UCSD-AML1 (cell line): ENCODE data around the gene TSR3.
"Not testable (repeated sequence)": the region's sequence is repeated elsewhere in the genome, so short reads cannot be mapped to it uniquely, and the experiment has no call there.

Experiments used
- DNase-seq: peaks from one replicate; lab custom pipeline; 2025; ENCODE audit not compliant: unreplicated experiment; lab: John Stamatoyannopoulos, UW

TSR3 gene

DNA sequence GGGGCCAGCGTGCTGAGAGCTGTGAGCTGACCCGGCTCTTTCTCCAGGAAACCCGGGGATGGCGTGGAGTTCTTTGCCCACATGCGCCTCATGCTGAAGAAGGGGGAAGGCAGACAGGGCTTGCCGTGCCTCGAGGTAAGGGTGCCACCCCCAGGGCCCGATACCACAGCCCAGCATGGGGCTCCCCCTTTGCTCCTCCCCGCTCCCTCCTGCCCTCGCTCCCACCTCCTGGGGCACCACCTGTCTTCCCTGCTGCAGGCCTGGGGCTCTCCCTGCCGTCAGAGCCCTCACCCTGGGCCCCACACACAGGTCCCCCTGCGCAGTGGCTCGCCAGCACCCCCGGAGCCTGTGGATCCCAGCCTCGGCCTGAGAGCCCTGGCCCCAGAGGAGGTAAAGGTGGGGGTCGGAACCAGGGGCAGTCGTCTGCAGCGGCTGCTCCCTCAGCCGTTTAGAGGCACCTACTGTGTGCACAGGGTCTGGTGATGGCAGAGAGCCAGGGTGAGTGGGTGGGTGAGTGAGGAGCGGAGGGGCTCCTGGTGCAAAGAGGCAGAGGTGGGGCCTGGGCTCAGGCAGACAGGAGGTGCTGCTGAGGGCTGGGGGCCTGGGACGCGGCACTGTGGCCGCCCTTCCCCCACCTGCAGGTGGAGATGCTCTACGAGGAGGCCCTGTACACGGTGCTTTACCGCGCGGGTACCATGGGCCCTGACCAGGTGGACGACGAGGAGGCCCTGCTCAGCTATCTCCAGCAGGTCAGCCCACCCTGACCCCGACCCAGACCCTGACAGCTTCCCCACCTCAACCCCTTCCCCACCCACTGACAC, 12.6 kb downstream of the TSR3 start:
- no peak for DNase-seq

DNA sequence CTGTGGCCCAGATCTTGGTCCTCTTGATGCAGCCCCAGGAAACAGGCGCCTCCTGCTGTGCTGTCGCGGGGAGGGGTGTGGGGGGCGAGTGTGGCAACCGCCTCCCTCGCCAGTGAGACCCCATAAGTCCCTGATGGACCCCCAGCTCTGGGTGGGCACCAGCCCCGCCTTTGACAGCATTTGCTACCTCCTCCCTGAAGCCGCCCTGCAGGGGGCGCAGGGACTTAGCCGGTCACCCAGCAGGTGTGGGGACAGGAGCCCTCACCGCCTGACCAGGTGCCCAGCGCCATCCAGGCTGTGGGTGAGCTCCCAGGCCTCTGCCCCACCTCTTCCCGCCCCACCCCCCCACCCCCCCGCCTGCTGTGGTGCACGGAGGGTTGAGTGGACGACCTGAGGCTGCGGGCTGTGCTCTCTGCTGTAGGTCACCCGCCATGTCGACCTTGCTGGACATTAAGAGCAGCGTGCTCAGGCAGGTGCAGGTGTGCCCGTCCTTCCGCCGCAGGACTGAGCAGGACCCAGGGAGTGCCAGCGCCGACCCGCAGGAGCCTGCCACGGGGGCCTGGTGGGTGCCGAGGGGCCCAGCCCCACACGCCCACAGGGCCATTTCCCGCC, 13.5 kb downstream of the TSR3 start:
- DNase-seq: peak; percentile 34

DNA sequence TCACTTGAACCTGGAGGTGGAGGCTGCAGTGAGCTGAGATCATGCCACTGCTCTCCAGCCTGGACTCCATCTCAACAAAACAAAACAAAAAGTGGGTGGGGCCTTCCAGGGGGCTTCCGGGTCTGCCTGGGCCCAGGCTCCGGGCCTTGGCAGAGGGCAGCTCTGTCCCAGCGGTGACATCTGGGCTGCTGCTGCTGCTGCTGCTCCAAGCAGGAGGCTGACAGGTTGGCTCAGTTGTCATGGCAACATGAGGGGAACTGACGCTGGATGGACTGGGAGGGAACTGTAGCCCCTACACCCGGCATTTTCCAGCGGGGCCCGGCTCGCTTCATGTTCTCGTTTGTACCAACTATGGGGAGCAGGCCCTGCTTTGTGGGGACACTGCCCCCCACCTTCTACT, 14.2 kb downstream of the TSR3 start:
- no peak for DNase-seq

DNA sequence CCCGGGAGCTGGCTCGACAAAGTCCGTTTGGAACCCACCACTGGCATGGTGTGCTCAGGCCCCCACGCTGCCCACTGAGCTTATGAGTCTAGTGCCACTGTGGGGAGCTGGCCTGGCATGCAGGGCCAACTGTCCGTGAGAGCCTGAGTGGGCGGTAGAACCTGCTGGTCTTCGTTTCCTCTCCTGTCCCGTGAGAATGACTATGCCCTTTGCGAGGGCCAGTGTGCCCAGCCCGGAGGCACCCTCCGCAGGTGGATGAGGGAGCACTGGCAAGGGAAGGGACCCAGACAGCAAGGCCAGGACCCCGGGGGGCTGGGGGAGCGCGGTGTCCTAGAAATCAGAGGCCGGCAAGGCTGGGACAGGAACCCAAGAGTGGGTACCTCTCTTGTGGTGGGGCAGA, 15.1 kb downstream of the TSR3 start:
- DNase-seq: no peak

DNA sequence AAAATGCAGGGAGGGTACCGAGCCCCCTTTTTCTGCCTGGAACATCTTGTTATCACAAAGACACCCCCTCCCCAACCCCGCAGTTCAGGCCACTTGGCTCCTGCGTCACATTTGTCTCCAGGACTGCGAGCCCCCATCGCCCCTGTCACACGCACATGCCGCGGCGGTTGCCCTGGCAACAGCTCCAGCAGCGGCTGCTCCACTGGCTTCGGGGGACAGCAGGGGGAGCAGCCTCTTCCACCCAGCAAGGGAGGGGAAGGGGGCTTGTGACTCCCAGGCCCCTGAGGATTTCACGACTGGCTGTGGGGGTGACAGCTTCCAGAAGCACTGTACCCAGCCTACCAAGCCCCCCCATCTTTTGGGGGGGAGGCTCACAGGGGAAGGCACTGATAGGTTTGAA, 15.7 kb downstream of the TSR3 start:
- no peak for DNase-seq

DNA sequence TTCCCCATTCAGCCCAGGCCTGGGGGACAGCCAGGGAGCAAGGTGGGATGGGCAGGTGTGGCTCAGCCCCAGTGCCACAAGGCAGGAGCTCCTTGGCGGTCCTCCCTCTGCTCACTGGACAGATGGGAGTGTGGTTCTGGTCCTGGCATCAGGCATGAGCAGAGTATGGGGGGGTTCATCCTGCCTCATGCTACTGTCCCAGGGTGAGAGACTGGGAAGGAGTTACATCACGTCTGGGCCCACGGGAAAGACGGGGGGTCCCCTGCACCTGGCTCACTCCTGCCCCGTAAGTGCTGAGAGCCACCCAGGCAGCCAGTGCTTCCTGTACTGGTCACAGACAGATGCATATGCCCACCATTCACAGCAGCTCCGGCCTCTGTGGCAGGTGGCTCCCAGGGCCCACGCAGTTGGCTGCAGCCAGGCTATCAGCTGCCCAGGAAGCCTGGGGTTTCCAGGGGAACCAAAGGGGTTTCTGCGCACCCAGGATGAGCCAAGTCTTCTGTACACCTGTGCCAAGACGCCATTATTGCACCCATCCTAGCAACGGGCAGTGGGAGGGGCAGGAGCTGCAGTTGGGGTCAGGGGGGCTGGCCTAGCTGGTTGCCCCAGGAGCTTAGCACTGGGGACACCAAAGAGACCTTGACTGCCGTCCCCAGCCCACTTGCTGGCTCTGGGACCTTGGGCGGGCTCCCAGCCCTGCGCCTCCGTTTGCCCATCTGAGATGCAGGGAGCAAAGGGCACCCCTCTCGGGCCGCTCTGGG, 16.3 kb downstream of the TSR3 start:
- DNase-seq: no peak

DNA sequence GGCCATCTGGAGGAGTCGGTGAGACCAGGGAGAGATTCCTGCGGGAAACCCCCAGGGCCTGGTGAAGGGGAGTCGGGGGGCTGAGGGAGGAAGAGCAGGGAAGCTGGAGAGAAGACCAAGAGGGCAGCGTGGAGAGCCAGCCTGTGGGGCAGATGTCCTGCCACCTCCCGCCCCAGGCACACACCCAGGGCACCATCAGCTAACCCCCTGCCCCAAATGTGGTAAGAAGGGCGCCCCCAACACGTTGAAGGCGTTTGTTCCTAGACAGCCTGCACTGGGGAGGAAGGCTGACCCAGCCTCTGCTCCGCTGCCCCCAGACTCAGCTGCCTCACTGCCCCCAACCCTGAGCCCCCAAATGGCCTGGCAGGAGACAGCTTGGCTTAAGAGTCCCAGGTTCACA, 16.9 kb downstream of the TSR3 start:
- DNase-seq: no peak

DNA sequence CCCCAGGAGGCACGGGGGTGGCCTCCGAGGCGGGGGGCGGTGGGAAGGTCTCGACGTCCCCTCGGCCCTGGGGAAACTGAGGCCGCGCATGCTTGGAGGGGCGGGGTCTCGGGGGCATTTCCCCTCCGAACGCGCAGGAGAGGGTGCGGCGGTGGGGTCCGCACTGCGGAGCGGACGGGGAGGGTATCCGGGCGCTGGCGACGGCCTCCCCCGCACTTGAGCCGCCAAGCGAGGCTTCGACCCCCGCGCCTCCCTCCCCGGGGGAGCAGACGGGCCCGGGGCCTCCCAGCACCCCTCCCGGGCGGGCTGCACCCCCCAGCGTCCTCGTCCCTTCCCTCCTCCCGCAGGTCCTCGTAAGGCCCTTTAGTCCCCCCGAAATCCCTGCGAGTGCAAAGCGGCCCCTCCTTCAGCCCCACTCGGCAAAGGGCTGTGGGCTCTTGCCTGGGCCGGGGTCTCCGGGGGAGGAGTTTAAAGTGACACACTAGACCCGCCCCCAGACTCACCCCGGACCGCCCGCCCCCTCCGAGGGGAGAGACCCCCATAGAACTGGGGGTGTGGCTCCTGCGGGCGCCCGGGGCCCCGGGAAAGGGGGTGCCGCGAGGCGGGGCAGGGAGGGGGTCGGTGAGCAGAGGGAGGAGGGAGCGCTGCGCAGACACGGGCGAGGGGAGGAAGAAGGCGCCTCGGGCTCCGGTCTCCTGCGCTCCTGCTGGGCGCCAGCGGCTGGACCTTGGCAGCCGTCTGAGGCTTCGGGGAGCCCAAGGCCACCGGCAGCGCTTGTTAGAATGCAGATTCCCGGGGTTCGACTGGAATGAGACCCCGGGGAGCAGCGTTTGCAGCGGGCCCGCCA, 17.6 kb downstream of the TSR3 start:
- no peak for DNase-seq

DNA sequence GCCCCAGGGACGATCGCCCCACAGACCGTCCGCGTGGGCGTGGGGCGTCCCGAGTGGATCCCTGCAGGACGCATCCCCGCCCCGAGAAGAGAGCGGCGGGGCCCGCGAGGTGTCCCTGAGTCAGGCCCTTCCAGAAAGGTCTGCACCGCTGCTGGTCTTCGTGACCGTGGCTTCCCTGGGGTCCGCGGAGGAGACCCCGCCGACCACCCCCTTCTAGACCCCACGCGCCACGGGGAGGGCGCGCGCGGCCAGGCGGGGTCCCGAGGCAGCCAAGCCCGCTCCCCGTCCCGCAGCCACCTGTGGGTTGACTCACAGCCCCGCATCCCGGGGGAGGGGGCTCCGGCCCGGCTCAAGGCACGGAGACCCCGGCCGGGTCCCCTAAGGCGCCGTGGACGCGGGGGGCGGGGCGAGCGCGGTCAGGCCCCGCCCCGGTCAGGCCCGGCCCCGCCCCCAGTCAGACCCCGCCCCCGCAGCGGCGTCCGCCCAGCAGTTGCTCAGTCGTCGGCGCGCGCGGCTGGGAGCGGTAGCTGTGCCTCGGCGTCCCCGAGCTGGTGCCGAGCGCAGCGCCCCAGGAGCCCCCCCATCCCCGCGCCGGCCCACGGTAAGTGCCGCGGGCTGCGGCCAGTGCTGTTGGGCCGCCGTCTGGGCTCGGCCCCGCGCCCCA, 18.4 kb downstream of the TSR3 start, which contains the start of gene BAIAP3:
BAIAP3 (plus strand) TSS at position 497 of the 664 bp plus-strand sequence. CDS start 4,905 bp downstream, outside the sequence.
- DNase-seq: no peak

DNA sequence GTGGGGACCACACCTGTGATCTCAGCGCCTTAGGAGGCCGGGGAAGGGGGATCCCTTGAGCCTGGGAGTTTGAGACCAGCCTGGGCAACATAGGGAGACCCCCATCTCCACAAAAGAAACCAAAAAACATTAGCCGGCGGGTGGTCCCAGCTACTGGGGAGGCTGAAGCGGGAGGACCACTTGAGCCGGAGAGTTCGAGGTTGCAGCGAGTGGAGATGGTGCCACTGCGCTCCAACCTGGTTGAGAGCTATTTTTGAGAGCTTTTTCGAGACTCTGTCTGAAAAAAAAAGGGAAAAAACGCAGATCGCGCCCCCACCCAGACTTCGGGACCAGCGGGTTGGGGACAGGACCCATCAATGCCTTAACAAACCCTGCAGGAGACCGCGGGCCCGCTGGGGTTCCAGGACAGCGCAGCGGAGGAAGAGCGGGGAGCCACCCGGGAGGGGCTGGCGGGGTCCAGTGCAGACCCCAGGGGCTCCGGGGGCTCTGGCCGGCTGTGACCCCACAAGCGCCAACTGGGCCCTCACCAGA, 19.0 kb downstream of the TSR3 start:
- no peak for DNase-seq

DNA sequence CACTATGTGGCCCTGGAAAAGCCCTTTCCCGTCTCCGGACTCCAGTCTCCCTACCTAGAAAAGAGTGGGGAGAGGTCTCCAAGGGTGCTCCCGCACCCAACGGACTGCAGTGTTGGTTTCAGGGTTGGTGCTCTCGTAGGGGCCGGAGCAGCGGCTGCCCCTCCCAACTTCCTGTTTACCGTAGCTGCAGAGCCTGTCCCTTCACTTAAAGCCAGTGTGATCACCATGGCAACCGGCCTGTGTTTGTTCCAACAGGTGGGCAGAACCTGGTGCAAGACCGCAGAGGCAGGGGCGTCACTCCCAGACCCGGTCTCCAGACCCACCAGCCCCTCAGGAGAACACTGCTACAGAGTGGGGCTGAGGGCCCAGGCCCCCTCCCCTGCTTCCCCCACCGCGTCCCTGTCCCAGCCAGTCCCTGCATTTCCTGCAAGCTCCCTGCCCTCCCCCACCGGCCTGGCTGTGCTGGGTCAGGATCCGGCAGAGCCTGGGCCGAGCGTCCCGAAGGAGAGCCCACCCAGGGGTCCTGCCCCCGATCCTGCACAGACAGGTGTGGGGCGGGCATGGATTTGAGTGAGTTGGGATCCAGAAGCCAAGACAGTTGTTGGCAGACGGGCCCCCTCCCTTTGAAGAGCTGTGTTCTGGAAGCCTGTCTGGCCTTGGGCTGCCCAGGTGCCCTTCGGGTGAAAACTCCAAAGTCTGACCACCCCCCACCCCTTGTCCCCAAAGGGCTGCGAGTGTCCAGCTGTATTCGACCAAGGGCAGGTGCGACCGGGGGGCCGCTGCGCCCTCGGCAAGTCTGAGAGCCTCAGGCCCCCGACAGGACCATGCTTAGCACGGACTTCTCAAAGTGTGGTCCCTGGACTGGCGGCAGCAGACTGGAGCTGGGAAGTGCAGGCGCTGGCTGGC, 19.7 kb downstream of the TSR3 start:
- peak; percentile 33 for DNase-seq

DNA sequence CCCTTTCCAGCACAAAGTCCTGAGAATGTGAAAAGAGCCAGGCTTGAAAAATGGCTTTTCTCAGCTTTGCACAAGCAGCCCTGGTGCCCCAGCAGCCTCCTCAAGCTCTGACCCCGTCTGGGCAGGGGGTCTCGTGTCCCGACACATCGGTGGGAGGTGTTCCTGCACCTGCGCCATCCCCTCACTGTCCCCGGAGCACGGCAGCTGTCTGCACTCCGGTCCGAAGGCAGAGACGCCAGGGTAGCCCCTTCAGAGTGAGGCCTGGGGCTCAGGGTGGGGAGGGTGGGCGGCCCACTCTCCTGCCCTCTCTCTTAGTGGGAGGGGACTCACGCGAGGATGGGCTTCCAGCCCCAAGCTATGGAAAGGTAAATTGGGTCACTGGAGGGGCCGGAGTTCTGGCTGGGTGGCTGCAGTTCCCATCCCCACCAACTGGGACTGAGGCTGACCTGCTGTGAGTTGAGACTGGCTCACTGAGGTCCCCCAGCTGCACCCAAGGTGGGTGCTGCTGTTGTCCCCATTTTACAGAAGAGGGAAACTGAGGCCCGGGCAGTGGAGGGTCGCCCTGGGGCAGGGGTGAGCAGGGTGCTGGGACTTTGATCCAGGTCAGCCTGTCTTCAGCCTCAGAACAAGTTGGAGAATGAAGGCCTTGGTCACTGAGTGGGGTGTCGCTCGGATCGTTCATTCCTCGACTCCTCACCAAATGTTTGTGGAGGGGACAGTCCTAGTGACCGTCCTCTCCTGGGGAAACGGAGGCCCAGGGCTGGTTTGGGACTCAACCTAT, 20.6 kb downstream of the TSR3 start:
- no peak for DNase-seq

DNA sequence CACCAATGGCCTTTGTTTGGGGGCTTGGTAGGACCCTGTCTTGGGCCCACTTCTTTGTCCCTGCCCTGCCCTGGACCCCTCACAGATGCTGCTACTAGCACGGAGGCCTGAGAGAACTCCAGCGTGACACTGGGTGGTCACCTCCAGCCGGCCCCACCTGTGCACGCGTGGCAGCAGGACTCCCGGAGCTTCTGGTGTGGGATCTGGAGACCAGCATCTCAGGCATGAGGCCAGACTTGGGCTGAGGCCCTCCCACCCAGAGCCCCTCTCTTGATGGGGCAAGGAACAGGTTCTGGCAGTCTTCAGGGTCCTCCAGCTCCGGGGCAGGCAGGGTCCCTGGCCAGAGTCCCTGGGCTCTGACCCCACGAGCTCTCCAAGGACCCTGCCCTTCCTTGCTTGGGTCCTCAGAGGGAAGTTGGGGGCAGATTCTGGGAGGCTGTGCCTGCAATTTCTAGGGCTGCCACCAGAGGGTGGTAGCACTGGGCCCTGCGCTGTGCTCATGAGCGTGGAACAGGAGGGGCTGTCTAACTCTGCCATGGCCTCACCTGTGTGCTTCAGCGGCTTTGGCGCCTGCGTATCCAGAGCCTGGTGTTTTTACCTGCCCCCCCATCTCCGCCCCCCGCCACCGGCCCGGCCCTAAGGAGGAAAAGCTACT, 21.3 kb downstream of the TSR3 start:
- no peak for DNase-seq

DNA sequence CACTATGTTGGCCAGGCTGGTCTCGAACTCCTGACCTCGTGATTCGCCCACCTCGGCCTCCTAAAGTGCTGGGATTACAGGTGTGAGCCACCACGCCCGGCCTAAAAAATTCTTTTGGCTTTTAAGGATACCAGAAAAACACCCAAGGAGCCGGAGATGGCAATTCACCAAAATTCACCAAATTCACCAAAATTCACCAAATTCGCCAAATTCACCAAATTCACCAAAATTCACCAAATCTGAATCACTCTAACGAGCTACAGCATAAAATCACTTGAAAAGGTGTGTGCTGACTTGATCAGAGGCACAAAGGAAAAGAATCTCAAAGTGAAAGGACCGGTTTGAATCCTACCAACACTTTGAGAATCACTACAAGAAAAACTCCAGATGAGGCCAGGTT, 22.7 kb downstream of the TSR3 start:
- not testable (repeated sequence) for DNase-seq

DNA sequence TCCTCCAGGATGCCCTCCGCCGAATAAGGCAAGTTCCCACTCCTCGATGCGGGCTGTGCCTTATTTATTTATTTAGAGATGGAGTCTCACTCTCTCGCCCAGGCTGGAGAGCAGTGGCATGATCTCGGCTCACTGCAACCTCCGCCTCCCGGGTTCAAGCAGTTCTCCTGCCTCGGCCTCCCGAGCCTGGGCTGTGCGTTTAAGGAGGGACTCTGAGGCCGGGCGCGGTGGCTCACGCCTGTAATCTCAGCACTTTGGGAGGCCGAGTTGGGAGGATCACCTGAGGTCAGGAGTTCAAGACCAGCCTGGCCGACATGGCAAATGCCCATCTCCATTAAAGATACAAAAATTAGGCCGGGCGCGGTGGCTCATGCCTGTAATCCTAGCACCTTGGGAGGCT, 23.5 kb downstream of the TSR3 start:
- not testable (repeated sequence) for DNase-seq

DNA sequence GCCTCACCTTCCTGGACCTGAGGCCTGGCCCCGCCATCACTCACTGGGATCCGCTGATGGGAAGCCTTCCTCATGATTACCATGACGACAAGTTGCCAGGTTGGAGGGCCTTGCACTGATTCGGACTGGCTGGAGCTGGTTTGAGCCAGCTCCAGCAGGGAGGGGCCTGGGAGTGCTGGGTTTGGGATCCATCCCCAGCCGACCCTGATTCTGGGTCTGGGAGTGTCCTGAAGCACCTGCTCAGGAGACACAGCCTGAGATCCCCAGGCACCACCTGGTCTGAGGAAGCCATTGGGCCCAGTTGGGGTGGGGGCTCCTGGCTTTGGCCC, 24.1 kb downstream of the TSR3 start:
- no peak for DNase-seq

DNA sequence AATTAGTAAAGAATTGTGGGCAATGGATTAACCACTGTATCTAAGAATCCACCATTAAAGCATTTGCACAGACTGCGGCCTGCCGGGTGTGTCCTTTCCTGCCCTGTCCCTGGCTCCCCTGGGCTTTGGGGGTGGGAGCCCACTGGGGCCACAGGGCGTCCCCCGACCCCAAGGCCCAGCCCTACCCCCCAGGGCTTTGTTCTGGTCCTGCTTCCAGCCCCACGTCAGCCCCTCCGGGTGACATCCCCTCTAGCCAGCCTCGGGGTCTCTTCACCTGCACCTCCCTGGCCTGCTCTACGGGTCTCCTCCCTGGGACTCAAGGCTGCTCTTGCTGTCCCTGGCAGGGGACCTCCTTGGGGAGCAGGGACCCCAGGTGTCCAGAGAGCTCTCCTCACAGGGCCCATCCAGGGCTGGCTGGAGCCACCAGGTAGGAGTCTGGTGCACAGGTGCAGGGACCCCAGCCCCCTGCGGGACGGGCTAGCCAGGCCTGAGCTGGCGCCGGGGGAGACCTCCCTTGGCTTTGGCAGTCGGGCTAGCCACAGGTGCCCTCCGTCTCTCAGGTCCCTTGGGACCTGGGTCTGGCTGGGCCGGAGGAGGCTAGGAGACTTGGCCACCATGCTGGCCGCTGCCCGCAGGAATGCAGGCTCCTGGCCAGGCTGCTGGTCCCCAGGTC, 24.6 kb downstream of the TSR3 start:
- no peak for DNase-seq
